HepG2 (cell line): ENCODE results near the gene SEMA7A. TPM values are rescaled to one million over a fixed set of nuclear protein-coding genes. Genes with fewer than 3 reads are reported as not detected.
A peak's percentile ranks its signal among the peaks of the same experiment; 100 is the strongest.

Experiments used
- CENPBD1 ChIP-seq: sonication (generic); formaldehyde crosslinking; IDR thresholded peaks from 2 replicates; pipeline ENCODE4 v1.8.0; 2022; ENCODE audit warnings: missing genetic modification reagents, low read depth, mild to moderate bottlenecking, borderline replicate concordance
- GATAD2A ChIP-seq: IDR thresholded peaks from 2 replicates; pipeline ENCODE4 v1.6.1; 2016
- GTF3A ChIP-seq: sonication (generic); formaldehyde crosslinking; conservative IDR thresholded peaks from 2 replicates; pipeline ENCODE4 v1.4.0; 2020; ENCODE audit warnings: mild to moderate bottlenecking, missing genetic modification reagents
- HIC2 ChIP-seq: sonication (generic); formaldehyde crosslinking; IDR thresholded peaks from 2 replicates; pipeline ENCODE4 v1.9.0; 2022; ENCODE audit warnings: low read depth, missing genetic modification reagents
- KLF16 ChIP-seq, 2 experiments: sonication (generic) in 1 of 2; formaldehyde crosslinking in 1 of 2; IDR thresholded peaks; 2 replicates each; pipeline versions ENCODE4 v1.6.1 to v1.8.0; 2016 to 2023; ENCODE audit warnings: missing genetic modification reagents in 2 of 2, missing compliant biosample characterization in 1 of 2
- MLLT10 ChIP-seq: sonication (generic); formaldehyde crosslinking; IDR thresholded peaks from 2 replicates; pipeline ENCODE4 v1.4.0; 2020; ENCODE audit warnings: missing genetic modification reagents
- NPAS2 ChIP-seq: sonication (generic); formaldehyde crosslinking; IDR thresholded peaks from 2 replicates; pipeline ENCODE4 v1.8.0; 2022; ENCODE audit warnings: mild to moderate bottlenecking, missing genetic modification reagents, borderline replicate concordance
- SP2 ChIP-seq: sonication (generic); formaldehyde crosslinking; IDR thresholded peaks from 2 replicates; pipeline ENCODE4 v1.5.1; 2020; ENCODE audit warnings: mild to moderate bottlenecking, missing genetic modification reagents
- SSRP1 ChIP-seq: IDR thresholded peaks from 2 replicates; pipeline ENCODE4 v1.6.1; 2016; ENCODE audit warnings: control low read depth
- U2AF1 ChIP-seq: fragments of 200-400 bp; formaldehyde crosslinking; optimal IDR thresholded peaks from 2 replicates; pipeline ENCODE3; 2017; ENCODE audit warnings: mild to moderate bottlenecking, low read depth, low read length
- ZNF225 ChIP-seq: sonication (generic); formaldehyde crosslinking; IDR thresholded peaks from 2 replicates; pipeline ENCODE4 v1.4.0; 2020; ENCODE audit warnings: mild to moderate bottlenecking, missing genetic modification reagents
- ZNF230 ChIP-seq: sonication (generic); formaldehyde crosslinking; IDR thresholded peaks from 2 replicates; pipeline ENCODE4 v1.4.0; 2020; ENCODE audit warnings: mild to moderate bottlenecking, missing genetic modification reagents
- ZNF24 ChIP-seq: fragments of 450-650 bp; IDR thresholded peaks from 2 replicates; pipeline ENCODE4 v1.6.1; 2017; ENCODE audit warnings: antibody characterized with exemption, mild to moderate bottlenecking
- ZNF335 ChIP-seq: sonication (generic); formaldehyde crosslinking; IDR thresholded peaks from 2 replicates; pipeline ENCODE4 v1.4.0; 2020; ENCODE audit warnings: missing genetic modification reagents
- ZNF362 ChIP-seq: sonication (generic); formaldehyde crosslinking; IDR thresholded peaks from 2 replicates; pipeline ENCODE4 v1.4.0; 2020; ENCODE audit warnings: missing genetic modification reagents, mild to moderate bottlenecking, borderline replicate concordance
- ZNF609 ChIP-seq: sonication (generic); formaldehyde crosslinking; IDR thresholded peaks from 2 replicates; pipeline ENCODE4 v1.4.0; 2020; ENCODE audit warnings: mild to moderate bottlenecking, missing genetic modification reagents, borderline replicate concordance
- ZNF7 ChIP-seq: IDR thresholded peaks from 2 replicates; pipeline ENCODE4 v1.6.1; 2016; ENCODE audit warnings: missing biosample characterization, missing genetic modification reagents
- ZNF883 ChIP-seq: sonication (generic); formaldehyde crosslinking; IDR thresholded peaks from 2 replicates; pipeline ENCODE4 v1.5.1; 2020; ENCODE audit warnings: mild to moderate bottlenecking, missing genetic modification reagents; ENCODE audit errors: not compliant biosample characterization
- polyA plus RNA-seq, 8 experiments: library from polyadenylated mRNA; depleted of rRNA in 3 of 8; stranded (reverse) in 7 of 8; unstranded in 1 of 8; fragments of >200 nt; fragmentation: Illumina TruSeq in 4 of 8; extraction: Trizol in 4 of 8; gene quantifications; 2 replicates each; pipeline versions ENCODE4 v1.2.1 to v1.2.3, GENCODE V29; 2011 to 2016; ENCODE audit warnings: low read depth in 4 of 8, missing spikeins in 1 of 8, mixed read lengths in 1 of 8; ENCODE audit not compliant: insufficient read depth in 1 of 8
- total RNA-seq, 5 experiments: library from RNA; depleted of rRNA; stranded (reverse); fragments of >200 nt; fragmentation: Illumina TruSeq; extraction: Trizol; gene quantifications; 2 replicates each; pipeline ENCODE4 v1.2.3, GENCODE V29; 2016; ENCODE audit warnings: low read depth in 1 of 5

The SEMA7A gene
- total and polyA plus RNA-seq, 2 of the 13 experiments (the other 11 are each of a cell fraction or from before 2014, with no cell fraction given): 9.0 to 15.8 TPM

GRCh38 chr15:74442063-74442462 lies 8.3 kb upstream of the SEMA7A start (continued):
- TF ChIP-seq ZNF609 (CRISPR knock-in tag): peak; percentile 83
- peak; percentile 85 for TF ChIP-seq GATAD2A
- no peak for TF ChIP-seq SP2 (CRISPR knock-in tag)
- TF ChIP-seq ZNF362: no peak; the same call in 1 of the 2 replicates
- TF ChIP-seq KLF16 (CRISPR knock-in tag; IDR thresholded peaks at IDR 0.05): no peak
- no peak for TF ChIP-seq ZNF883 (CRISPR knock-in tag)
- TF ChIP-seq HIC2 (CRISPR knock-in tag): peak; percentile 79; the same call in 1 of the 2 replicates
- TF ChIP-seq CENPBD1 (CRISPR knock-in tag): no peak
- no peak for TF ChIP-seq NPAS2
- TF ChIP-seq ZNF335 (CRISPR knock-in tag): no peak
- no peak for TF ChIP-seq ZNF7 (CRISPR knock-in tag)
- no peak for TF ChIP-seq MLLT10 (CRISPR knock-in tag)
- no peak for TF ChIP-seq ZNF225 (CRISPR knock-in tag)
- TF ChIP-seq GTF3A (CRISPR knock-in tag): 0 out of 2 replicates have a peak, but pooled peaks have one; percentile 22
- no peak for TF ChIP-seq SSRP1 (CRISPR knock-in tag)
- no peak for TF ChIP-seq ZNF230 (CRISPR knock-in tag)
- no peak for TF ChIP-seq ZNF24
- TF ChIP-seq U2AF1: no peak
